ENCODE data around the gene CEACAM19.

CEACAM19 gene

DNA sequence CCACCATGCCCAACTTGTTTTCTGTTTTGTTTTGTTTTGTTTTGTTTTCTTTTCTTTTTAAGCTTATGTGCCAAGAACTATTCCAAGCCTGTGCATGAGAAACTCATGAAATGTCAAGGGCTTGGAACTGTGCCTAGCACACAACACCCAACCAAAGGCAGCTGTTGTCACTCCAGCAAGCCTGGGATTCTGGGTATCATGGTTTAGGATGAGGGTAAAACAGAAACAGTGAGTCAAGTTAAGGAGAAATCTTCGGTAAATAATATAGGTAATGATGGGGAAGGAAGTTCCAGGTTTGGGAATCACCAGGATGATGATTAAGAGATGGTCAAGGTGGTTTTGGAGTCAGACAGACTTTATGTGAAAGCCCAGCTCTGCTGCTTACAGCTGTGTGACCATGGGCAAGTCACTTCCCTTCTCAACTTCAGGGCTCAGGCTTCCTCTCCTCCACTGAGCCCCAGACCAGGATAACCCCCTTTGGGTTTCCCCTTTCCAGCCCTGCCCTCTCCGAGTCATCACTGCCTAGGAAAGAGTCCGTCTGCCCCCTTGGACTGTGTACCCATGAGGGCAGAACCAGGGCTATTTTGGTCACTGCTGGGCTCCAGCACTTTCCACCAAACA lies 22.5 kb upstream of the CEACAM19 start:
- peak; percentile 48 for DNase-seq
- in situ Hi-C loops (cut with HindIII; ENCODE audit: low pct_ligation_motif_present, low sequenced_read_pairs): no loop called here
- no peaks in the 10 kb centered on the region for H3K27me3 ChIP-seq (replicated peaks)
- H3K27ac ChIP-seq: no peak overlapping the region
- no peak overlapping the region for H3K4me3 ChIP-seq (ENCODE audit: low read depth, low read length)
- TF ChIP-seq, protein P1, sequence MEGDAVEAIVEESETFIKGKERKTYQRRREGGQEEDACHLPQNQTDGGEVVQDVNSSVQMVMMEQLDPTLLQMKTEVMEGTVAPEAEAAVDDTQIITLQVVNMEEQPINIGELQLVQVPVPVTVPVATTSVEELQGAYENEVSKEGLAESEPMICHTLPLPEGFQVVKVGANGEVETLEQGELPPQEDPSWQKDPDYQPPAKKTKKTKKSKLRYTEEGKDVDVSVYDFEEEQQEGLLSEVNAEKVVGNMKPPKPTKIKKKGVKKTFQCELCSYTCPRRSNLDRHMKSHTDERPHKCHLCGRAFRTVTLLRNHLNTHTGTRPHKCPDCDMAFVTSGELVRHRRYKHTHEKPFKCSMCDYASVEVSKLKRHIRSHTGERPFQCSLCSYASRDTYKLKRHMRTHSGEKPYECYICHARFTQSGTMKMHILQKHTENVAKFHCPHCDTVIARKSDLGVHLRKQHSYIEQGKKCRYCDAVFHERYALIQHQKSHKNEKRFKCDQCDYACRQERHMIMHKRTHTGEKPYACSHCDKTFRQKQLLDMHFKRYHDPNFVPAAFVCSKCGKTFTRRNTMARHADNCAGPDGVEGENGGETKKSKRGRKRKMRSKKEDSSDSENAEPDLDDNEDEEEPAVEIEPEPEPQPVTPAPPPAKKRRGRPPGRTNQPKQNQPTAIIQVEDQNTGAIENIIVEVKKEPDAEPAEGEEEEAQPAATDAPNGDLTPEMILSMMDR (IDR thresholded peaks at IDR 0.05; ENCODE audit: low read depth, low read length, missing control alignments): no peak
- H3K36me3 ChIP-seq (replicated peaks): peaks cover 57% of the 10 kb centered on the region

DNA sequence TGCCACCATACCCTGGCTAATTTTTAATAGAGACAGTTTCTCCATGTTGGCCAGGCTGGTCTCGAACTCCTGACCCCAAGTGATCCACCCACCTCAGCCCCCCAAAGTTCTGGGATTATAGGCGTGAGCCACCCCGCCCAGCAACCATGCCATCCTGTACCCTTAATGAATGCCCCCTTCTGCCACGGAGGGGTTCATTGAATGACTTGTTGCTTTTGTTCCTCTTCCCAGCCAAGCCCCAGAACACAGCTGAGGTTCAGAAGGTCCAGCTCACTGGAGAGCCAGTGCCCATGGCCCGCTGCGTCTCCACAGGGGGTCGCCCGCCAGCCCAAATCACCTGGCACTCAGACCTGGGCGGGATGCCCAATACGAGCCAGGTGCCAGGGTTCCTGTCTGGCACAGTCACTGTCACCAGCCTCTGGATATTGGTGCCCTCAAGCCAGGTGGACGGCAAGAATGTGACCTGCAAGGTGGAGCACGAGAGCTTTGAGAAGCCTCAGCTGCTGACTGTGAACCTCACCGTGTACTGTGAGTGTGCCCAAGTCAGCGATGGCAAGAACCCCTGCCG lies 21.6 kb upstream of the CEACAM19 start:
- TF ChIP-seq, protein P1 (IDR thresholded peaks at IDR 0.05; ENCODE audit: low read depth, low read length, missing control alignments): no peak
- Histone ChIP-seq H3K36me3 (replicated peaks) (peaks cover 63% of the 10 kb centered on the region), H3K4me3 (ENCODE audit: low read depth, low read length) (no peak overlapping the region), H3K27me3 (replicated peaks) (no peaks in the 10 kb centered on the region), H3K27ac (no peak overlapping the region)
- DNase-seq: no peak
- in situ Hi-C loops (cut with HindIII; ENCODE audit: low pct_ligation_motif_present, low sequenced_read_pairs): no loop called here

- H3K4me3 ChIP-seq (ENCODE audit: low read depth, low read length): no peak overlapping the region
- peaks cover 82% of the 10 kb centered on the region for H3K36me3 ChIP-seq (replicated peaks)
- no peak for DNase-seq
- no peaks in the 10 kb centered on the region for H3K27me3 ChIP-seq (replicated peaks)
- no peak overlapping the region for H3K27ac ChIP-seq
- TF ChIP-seq, protein P1 (IDR thresholded peaks at IDR 0.05; ENCODE audit: low read depth, low read length, missing control alignments): no peak
- in situ Hi-C loops (cut with HindIII; ENCODE audit: low pct_ligation_motif_present, low sequenced_read_pairs): no loop called here
Measured at GRCh38 chr19:44653343-44653742, 17.9 kb upstream of the CEACAM19 start.

- TF ChIP-seq, protein P1 (IDR thresholded peaks at IDR 0.05; ENCODE audit: low read depth, low read length, missing control alignments): peak; percentile 72
- no peaks in the 10 kb centered on the region for H3K27me3 ChIP-seq (replicated peaks)
- peaks cover 85% of the 10 kb centered on the region for H3K36me3 ChIP-seq (replicated peaks)
- in situ Hi-C loops (cut with HindIII; ENCODE audit: low pct_ligation_motif_present, low sequenced_read_pairs): no loop called here
- no peak overlapping the region for H3K4me3 ChIP-seq (ENCODE audit: low read depth, low read length)
- DNase-seq: peak; percentile 46
- no peak overlapping the region for H3K27ac ChIP-seq
Measured at GRCh38 chr19:44653977-44654774, 17.1 kb upstream of the CEACAM19 start.

DNA sequence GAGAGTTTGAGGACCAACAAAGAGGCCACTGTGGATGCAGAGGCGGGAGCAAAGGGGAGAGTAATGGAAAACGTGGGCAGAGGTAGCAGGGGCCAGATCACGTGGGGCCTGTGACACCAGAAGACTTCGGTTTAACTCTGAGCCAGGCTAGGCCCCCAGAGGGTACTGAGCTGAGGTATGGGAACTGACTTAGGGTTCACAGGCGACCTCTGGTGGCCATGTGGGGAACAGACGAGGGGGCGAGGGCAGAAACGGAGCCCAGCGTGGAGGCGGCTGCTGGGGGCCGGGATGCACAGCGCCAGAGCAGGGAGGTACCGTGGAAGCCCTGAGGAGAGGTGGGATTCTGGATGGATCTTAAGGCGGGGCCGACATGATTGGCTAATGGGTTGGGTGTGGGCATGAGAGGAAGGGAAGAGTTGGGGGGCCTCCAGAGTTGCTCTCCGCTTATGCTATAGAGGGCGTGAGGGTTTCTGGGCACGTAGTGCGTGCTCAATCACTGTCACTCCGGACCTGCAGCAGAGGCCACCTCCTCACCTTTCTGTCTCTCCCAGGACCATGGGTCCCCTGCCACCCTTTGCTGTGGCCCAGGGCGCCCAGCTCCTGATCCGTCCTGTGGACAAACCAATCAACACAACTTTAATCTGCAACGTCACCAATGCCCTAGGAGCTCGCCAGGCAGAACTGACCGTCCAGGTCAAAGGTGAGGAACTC lies 13.9 kb upstream of the CEACAM19 start:
- H3K4me3 ChIP-seq (ENCODE audit: low read depth, low read length): no peak overlapping the region
- TF ChIP-seq, protein P1 (IDR thresholded peaks at IDR 0.05; ENCODE audit: low read depth, low read length, missing control alignments): peak; percentile 93
- in situ Hi-C loops (cut with HindIII; ENCODE audit: low pct_ligation_motif_present, low sequenced_read_pairs): no loop called here
- no peaks in the 10 kb centered on the region for H3K27me3 ChIP-seq (replicated peaks)
- DNase-seq: peak; percentile 58
- H3K36me3 ChIP-seq (replicated peaks): peaks cover 88% of the 10 kb centered on the region
- no peak overlapping the region for H3K27ac ChIP-seq

All from brain microvascular endothelial cell (primary cell).